Mesendoderm (in vitro differentiated cells): ENCODE measurements around the gene CEP128.

Source experiments
- DNase-seq: peaks from one replicate; pipeline ENCODE4 v3.0.0; 2013
- H2AK5ac ChIP-seq: 2 replicates; pipeline ENCODE4 v1.6.1; 2013; ENCODE audit warnings: low read length, inconsistent platforms
- H2BK120ac ChIP-seq: 2 replicates; pipeline ENCODE4 v1.6.1; 2013; ENCODE audit warnings: low read depth, mild to moderate bottlenecking, low read length, moderate library complexity, mixed read lengths
- H2BK15ac ChIP-seq: replicated peaks from 2 replicates; pipeline ENCODE4 v1.6.1; 2013; ENCODE audit warnings: low read depth, mild to moderate bottlenecking, moderate library complexity
- H2BK5ac ChIP-seq: 2 replicates; pipeline ENCODE4 v1.6.1; 2013; ENCODE audit warnings: low read length, inconsistent platforms
- H3K18ac ChIP-seq: 2 replicates; pipeline ENCODE4 v1.6.1; 2013; ENCODE audit warnings: mild to moderate bottlenecking, low read length, mixed read lengths
- H3K23ac ChIP-seq: one replicate; pipeline ENCODE4 v1.6.1; 2013; ENCODE audit warnings: low read length
- H3K27ac ChIP-seq: 2 replicates; pipeline ENCODE4 v1.5.1; 2013; ENCODE audit warnings: low read depth, mild to moderate bottlenecking, inconsistent platforms, low read length, moderate library complexity
- H3K27me3 ChIP-seq: 2 replicates; pipeline ENCODE4 v1.6.1; 2013; ENCODE audit warnings: low read length, control low read depth, mild to moderate bottlenecking, inconsistent platforms; ENCODE audit not compliant: insufficient read depth, poor library complexity
- H3K36me3 ChIP-seq: 2 replicates; pipeline ENCODE4 v1.6.1; 2013; ENCODE audit warnings: low read length, inconsistent platforms; ENCODE audit not compliant: control insufficient read depth, insufficient read depth
- H3K4ac ChIP-seq: one replicate; pipeline ENCODE4 v1.6.1; 2013; ENCODE audit warnings: low read depth, mild to moderate bottlenecking, low read length, moderate library complexity
- H3K4me1 ChIP-seq: 2 replicates; pipeline ENCODE4 v1.6.1; 2013; ENCODE audit warnings: low read depth, low read length, inconsistent platforms; ENCODE audit not compliant: control insufficient read depth
- H3K4me2 ChIP-seq: 2 replicates; pipeline ENCODE4 v1.6.1; 2013; ENCODE audit warnings: low read length
- H3K4me3 ChIP-seq: 2 replicates; pipeline ENCODE4 v1.5.1; 2013; ENCODE audit warnings: mild to moderate bottlenecking, low read length
- H3K56ac ChIP-seq: one replicate; pipeline ENCODE4 v1.6.1; 2013; ENCODE audit warnings: low read length
- H3K79me1 ChIP-seq: 2 replicates; pipeline ENCODE4 v1.6.1; 2013; ENCODE audit warnings: low read length, inconsistent platforms
- H3K79me2 ChIP-seq: 2 replicates; pipeline ENCODE4 v1.6.1; 2013; ENCODE audit warnings: mild to moderate bottlenecking, low read length; ENCODE audit not compliant: control insufficient read depth, insufficient read depth
- H3K9ac ChIP-seq: 2 replicates; pipeline ENCODE4 v1.6.1; 2013; ENCODE audit warnings: low read length, inconsistent platforms
- H4K5ac ChIP-seq: one replicate; pipeline ENCODE4 v1.6.1; 2013; ENCODE audit warnings: low read length
- H4K8ac ChIP-seq: one replicate; pipeline ENCODE4 v1.6.1; 2013; ENCODE audit warnings: low read depth, mild to moderate bottlenecking, control low read depth, low read length, moderate library complexity
- WGBS: extraction: QIAGEN DNeasy Blood & Tissue Kit; methylation state at CpG from one replicate; pipeline ENCODE4 v1.1.7; 2013; ENCODE audit warnings: low lambda C conversion rate, missing lambda C conversion rate; ENCODE audit not compliant: insufficient coverage; ENCODE audit errors: extremely low coverage; 5-methylcytosine and 5-hydroxymethylcytosine counted together

Gene CEP128

DNA sequence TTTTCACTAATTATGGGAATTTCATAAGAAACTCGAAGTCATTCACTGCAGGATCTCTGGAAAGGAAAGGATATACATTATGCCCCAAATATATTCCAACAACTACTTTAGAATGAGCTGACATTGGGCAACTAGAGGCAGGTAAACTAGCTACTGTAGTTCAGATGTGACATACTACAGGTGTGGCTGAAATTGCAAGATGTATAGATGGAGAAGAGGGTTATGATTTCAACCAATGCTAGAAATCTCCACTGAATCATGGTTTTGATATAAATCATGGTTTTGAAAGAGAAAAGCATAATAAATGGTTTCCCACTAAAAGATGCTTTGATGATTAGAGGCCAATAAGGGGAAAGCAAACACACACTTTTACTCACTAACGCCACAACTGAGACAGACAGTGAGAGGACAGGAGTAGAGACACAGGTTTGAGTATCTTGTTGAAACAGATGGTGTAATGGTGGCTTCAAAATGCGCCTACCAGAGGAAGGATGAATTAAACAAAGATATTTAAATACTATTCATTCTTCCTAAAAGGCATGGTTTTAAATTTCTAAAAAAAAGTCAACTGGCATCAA, 434.2 kb downstream of the CEP128 start:
- Histone ChIP-seq H3K4ac (no peak overlapping the region), H3K79me1 (no peaks in the 10 kb centered on the region), H2AK5ac (no peak overlapping the region), H2BK15ac (no peak overlapping the region), H3K27me3 (no peaks in the 10 kb centered on the region), H3K4me2 (no peak overlapping the region), H3K56ac (no peak overlapping the region), H2BK120ac (no peak overlapping the region), H3K79me2 (no peaks in the 10 kb centered on the region), H3K36me3 (no peaks in the 10 kb centered on the region), H4K5ac (no peak overlapping the region), H3K4me3 (no peak overlapping the region), H4K8ac (no peak overlapping the region), H3K23ac (no peak overlapping the region), H3K27ac (no peak overlapping the region), H2BK5ac (no peak overlapping the region), H3K18ac (no peak overlapping the region), H3K9ac (no peak overlapping the region), H3K4me1 (no peaks in the 10 kb centered on the region)
- WGBS, result no CpG with 5 or more reads among the region's 3 CpGs
- no peak for DNase-seq

DNA sequence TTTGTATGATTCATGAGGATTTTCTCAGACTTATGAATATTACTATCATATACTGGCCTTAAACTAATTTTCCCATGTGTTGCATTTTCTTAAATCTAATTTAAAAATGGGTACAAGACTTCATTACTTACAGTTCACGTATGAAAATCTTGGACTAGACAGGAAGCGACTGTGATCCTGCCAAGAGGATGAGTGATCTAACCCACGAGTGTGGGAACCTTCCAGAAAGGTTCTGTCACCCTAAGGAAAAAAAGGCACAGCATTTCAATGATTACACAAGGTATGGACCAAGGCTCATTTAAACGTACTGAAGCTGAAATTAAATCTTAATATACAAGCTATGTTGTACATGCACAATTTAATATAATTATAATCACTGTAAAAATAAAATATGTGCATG, 436.8 kb downstream of the CEP128 start:
- H2AK5ac ChIP-seq, result no peak overlapping the region
- no peak overlapping the region for H3K9ac ChIP-seq
- H3K23ac ChIP-seq, result no peak overlapping the region
- no peaks in the 10 kb centered on the region for H3K79me1 ChIP-seq
- no peak overlapping the region for H2BK15ac ChIP-seq
- no peak overlapping the region for H3K4me3 ChIP-seq
- no CpG with 5 or more reads among the region's 4 CpGs for WGBS
- H3K56ac ChIP-seq, result no peak overlapping the region
- no peak overlapping the region for H2BK5ac ChIP-seq
- H3K79me2 ChIP-seq, result no peaks in the 10 kb centered on the region
- no peaks in the 10 kb centered on the region for H3K36me3 ChIP-seq
- DNase-seq, result no peak
- H3K4me2 ChIP-seq, result no peak overlapping the region
- H3K18ac ChIP-seq, result no peak overlapping the region
- H3K4ac ChIP-seq, result no peak overlapping the region
- no peak overlapping the region for H4K5ac ChIP-seq
- H4K8ac ChIP-seq, result no peak overlapping the region
- H2BK120ac ChIP-seq, result no peak overlapping the region
- H3K27ac ChIP-seq, result no peak overlapping the region
- H3K4me1 ChIP-seq, result no peaks in the 10 kb centered on the region
- H3K27me3 ChIP-seq, result no peaks in the 10 kb centered on the region

DNA sequence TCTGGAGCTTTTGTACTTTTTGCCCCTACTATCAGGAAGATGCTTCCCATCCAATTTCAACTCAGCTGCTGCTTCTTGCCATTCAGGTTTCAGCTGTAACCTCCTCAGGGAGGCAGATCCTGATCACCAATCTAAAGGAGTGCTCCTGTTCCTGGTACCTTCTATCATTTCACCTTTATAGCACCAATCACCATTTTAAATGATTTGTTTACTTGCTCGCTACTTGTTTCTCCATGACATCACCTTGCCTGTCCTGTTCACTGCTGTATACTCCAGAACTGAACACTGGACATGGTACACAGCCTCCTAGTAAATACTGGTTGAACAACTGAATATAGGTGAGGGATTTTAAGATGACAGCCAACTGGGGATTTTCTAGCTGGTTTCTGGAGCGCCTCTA, 443.0 kb downstream of the CEP128 start:
- Histone ChIP-seq H3K56ac (no peak overlapping the region), H2AK5ac (no peak overlapping the region), H3K79me2 (no peaks in the 10 kb centered on the region), H3K36me3 (no peaks in the 10 kb centered on the region), H3K27ac (no peak overlapping the region), H2BK15ac (no peak overlapping the region), H3K23ac (no peak overlapping the region), H4K8ac (no peak overlapping the region), H3K27me3 (no peaks in the 10 kb centered on the region), H3K4me1 (no peaks in the 10 kb centered on the region), H3K4ac (no peak overlapping the region), H2BK120ac (no peak overlapping the region), H3K18ac (no peak overlapping the region), H3K9ac (no peak overlapping the region), H3K4me2 (no peak overlapping the region), H4K5ac (no peak overlapping the region), H3K79me1 (no peaks in the 10 kb centered on the region), H3K4me3 (no peak overlapping the region), H2BK5ac (no peak overlapping the region)
- no CpG with 5 or more reads among the region's 2 CpGs for WGBS
- no peak for DNase-seq

DNA sequence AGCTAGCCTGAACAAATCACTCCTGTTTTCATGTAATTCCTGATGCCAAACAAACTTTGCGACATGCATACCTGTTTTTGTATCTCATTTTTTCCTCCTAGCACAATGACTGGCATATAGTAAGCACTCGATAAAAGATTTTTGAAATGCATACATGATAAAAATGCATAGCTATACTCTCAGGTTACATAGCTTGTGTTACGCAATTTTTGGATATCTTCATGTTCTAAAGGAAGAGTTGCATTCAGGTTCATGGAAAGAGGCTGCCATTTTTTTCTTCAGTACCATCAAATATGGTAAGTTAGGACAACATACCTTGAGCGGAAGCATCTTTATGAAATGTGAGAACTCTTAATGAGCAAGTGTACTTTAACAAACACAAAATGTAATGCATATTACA, 445.4 kb downstream of the CEP128 start:
- H2BK120ac ChIP-seq, result no peak overlapping the region
- H3K79me2 ChIP-seq, result no peaks in the 10 kb centered on the region
- no peaks in the 10 kb centered on the region for H3K36me3 ChIP-seq
- H3K27ac ChIP-seq, result no peak overlapping the region
- no peak overlapping the region for H4K5ac ChIP-seq
- H3K4me3 ChIP-seq, result no peak overlapping the region
- no peak overlapping the region for H3K18ac ChIP-seq
- no peak overlapping the region for H4K8ac ChIP-seq
- no peak overlapping the region for H3K4me2 ChIP-seq
- DNase-seq, result no peak
- H3K27me3 ChIP-seq, result no peaks in the 10 kb centered on the region
- H2BK15ac ChIP-seq, result no peak overlapping the region
- no peak overlapping the region for H2AK5ac ChIP-seq
- no peak overlapping the region for H3K56ac ChIP-seq
- no peaks in the 10 kb centered on the region for H3K79me1 ChIP-seq
- no peak overlapping the region for H2BK5ac ChIP-seq
- no peak overlapping the region for H3K23ac ChIP-seq
- no peaks in the 10 kb centered on the region for H3K4me1 ChIP-seq
- H3K9ac ChIP-seq, result no peak overlapping the region
- H3K4ac ChIP-seq, result no peak overlapping the region
- WGBS, result no CpG with 5 or more reads among the region's 4 CpGs

DNA sequence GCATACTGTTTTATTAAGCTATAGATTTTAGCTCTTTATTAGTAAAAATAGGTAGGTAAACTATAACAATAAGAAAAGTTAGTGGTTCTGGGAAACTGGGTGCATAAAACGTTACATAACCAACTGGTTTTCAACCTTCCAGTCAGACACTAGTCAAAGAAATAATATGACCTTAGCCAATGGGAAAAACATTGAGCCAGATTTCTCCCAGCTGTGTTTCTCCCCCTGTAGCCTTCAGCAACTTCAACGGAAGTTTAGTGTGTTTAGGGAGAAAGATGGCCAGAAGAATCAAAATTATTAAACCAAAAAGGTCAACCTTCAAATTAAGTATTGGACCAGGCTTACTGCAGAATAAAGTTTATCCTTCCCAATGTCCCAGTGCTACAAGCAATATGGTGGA, 446.8 kb downstream of the CEP128 start:
- Histone ChIP-seq H3K18ac (no peak overlapping the region), H3K23ac (no peak overlapping the region), H2BK5ac (no peak overlapping the region), H3K79me2 (no peaks in the 10 kb centered on the region), H2BK120ac (no peak overlapping the region), H3K27me3 (no peaks in the 10 kb centered on the region), H2AK5ac (no peak overlapping the region), H4K5ac (no peak overlapping the region), H3K27ac (no peak overlapping the region), H3K9ac (no peak overlapping the region), H3K79me1 (no peaks in the 10 kb centered on the region), H4K8ac (no peak overlapping the region), H3K56ac (no peak overlapping the region), H3K4ac (no peak overlapping the region), H2BK15ac (no peak overlapping the region), H3K4me3 (no peak overlapping the region), H3K36me3 (no peaks in the 10 kb centered on the region), H3K4me1 (no peaks in the 10 kb centered on the region), H3K4me2 (no peak overlapping the region)
- no CpG with 5 or more reads among the region's 2 CpGs for WGBS
- no peak for DNase-seq

DNA sequence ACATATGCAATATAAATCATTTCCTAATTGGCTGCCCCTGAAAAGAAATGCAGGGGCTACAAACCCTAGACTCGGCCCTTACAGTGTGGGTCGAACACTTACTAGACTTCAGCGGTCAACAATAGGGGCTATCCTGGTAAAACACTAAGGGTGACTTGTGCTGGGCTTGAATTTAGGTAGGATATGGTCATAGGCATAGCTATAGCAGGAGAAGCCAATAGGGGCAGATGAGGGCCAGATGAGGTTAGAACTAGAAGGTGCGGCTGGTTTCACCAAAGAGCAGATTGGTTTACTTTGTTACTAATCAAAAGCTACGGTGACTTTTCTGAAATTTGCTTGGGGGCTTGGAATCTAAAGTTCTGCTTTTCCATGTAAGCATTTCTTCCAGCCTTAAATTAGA, 447.9 kb downstream of the CEP128 start:
- Histone ChIP-seq H3K4me1 (no peaks in the 10 kb centered on the region), H3K27me3 (no peaks in the 10 kb centered on the region), H3K4ac (no peak overlapping the region), H4K5ac (no peak overlapping the region), H3K18ac (no peak overlapping the region), H3K36me3 (no peaks in the 10 kb centered on the region), H2BK15ac (no peak overlapping the region), H3K79me1 (no peaks in the 10 kb centered on the region), H3K56ac (no peak overlapping the region), H3K27ac (no peak overlapping the region), H2AK5ac (no peak overlapping the region), H3K9ac (no peak overlapping the region), H4K8ac (no peak overlapping the region), H3K4me2 (no peak overlapping the region), H3K23ac (no peak overlapping the region), H3K79me2 (no peaks in the 10 kb centered on the region), H2BK5ac (no peak overlapping the region), H3K4me3 (no peak overlapping the region), H2BK120ac (no peak overlapping the region)
- WGBS, result no CpG with 5 or more reads among the region's 5 CpGs
- peak; percentile 11 for DNase-seq
